ENCODE measurements around the gene TMEM200A. TPM values are rescaled to one million over a fixed set of nuclear protein-coding genes. Genes with fewer than 3 reads are reported as not detected.

Gene TMEM200A
- total RNA-seq, 1 experiment from 2014 or later = 2.0 TPM

DNA sequence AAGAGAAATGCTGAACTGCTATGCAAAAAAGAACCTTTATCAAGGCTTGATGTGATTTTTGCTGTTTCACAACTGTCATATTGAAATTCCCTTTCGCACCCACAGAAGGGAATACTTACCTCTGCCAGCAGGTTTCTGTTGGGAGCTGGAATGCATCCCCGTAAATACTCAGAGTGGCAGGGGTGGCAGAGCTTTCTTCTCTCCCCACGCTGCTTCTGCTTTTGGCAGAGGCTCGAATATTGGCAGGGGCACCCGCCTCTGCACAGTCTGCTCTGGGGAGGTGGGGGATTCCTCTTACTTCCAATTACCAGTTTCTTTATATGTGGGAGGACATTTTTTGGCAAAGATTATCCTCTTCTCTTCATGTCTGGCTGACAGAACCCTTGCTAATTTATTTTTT lies 28.4 kb downstream of the TMEM200A start:
- ChIA-PET POLR2A (ENCODE audit: low non-redundant PET) (no interaction called here), CTCF (no interaction called here)
- Histone ChIP-seq H3K36me3 (ENCODE audit: insufficient read depth, low read length, poor library complexity, severe bottlenecking) (no peaks in the 10 kb centered on the region), H3K4me3 (ENCODE audit: low read depth, low read length, poor library complexity, severe bottlenecking) (no peak overlapping the region), H3K27ac (ENCODE audit: low read depth, low read length, poor library complexity, severe bottlenecking) (no peak overlapping the region), H3K9me3 (ENCODE audit: low read depth, low read length, poor library complexity, severe bottlenecking) (no peaks in the 10 kb centered on the region), H3K4me1 (ENCODE audit: insufficient read depth, low read length, poor library complexity, severe bottlenecking) (no peaks in the 10 kb centered on the region), H3K27me3 (replicated peaks; ENCODE audit: insufficient read depth, low read depth, low read length, poor library complexity) (no peaks in the 10 kb centered on the region)
- intact Hi-C loops (cut with micrococcal nuclease; ENCODE audit: unreplicated experiment) = no loop called here
- no peak for DNase-seq (ENCODE audit: low spot score)
- BruUV-seq (replicated peaks) = no TSS peak
- TF ChIP-seq, protein P1, sequence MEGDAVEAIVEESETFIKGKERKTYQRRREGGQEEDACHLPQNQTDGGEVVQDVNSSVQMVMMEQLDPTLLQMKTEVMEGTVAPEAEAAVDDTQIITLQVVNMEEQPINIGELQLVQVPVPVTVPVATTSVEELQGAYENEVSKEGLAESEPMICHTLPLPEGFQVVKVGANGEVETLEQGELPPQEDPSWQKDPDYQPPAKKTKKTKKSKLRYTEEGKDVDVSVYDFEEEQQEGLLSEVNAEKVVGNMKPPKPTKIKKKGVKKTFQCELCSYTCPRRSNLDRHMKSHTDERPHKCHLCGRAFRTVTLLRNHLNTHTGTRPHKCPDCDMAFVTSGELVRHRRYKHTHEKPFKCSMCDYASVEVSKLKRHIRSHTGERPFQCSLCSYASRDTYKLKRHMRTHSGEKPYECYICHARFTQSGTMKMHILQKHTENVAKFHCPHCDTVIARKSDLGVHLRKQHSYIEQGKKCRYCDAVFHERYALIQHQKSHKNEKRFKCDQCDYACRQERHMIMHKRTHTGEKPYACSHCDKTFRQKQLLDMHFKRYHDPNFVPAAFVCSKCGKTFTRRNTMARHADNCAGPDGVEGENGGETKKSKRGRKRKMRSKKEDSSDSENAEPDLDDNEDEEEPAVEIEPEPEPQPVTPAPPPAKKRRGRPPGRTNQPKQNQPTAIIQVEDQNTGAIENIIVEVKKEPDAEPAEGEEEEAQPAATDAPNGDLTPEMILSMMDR (conservative IDR thresholded peaks at IDR 0.05; ENCODE audit: low read depth, low read length) = no peak
- TF ChIP-seq EZH2 (IDR thresholded peaks at IDR 0.05; ENCODE audit: borderline replicate concordance, low read depth, low read length, poor library complexity, severe bottlenecking) = no peak

DNA sequence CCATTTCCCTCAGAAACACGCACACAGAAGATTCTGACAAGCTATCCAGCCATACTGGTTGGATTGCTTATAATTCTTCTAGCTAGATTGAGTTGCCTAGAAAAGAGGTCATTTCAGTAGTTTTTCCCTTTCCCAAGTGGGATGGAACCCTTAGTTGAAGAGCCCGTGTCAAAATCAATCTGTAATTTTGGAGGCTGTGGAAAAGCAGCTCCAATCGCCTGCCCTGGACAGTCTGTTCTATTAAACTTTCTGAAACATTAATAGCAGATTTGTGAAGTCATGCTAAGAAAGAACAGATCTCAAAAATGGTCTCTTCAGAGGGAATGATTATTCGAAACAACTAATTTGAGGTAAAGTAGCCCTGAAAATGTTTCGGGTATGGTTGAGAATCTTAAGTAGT lies 29.3 kb downstream of the TMEM200A start:
- ChIA-PET CTCF (no interaction called here), POLR2A (ENCODE audit: low non-redundant PET) (no interaction called here)
- no peak overlapping the region for H3K4me3 ChIP-seq (ENCODE audit: low read depth, low read length, poor library complexity, severe bottlenecking)
- intact Hi-C loops (cut with micrococcal nuclease; ENCODE audit: unreplicated experiment) = no loop called here
- no TSS peak for BruUV-seq (replicated peaks)
- H3K4me1 ChIP-seq (ENCODE audit: insufficient read depth, low read length, poor library complexity, severe bottlenecking) = no peaks in the 10 kb centered on the region
- no peaks in the 10 kb centered on the region for H3K27me3 ChIP-seq (replicated peaks; ENCODE audit: insufficient read depth, low read depth, low read length, poor library complexity)
- TF ChIP-seq EZH2 (IDR thresholded peaks at IDR 0.05; ENCODE audit: borderline replicate concordance, low read depth, low read length, poor library complexity, severe bottlenecking) = no peak
- TF ChIP-seq, protein P1 (conservative IDR thresholded peaks at IDR 0.05; ENCODE audit: low read depth, low read length) = no peak
- no peak overlapping the region for H3K27ac ChIP-seq (ENCODE audit: low read depth, low read length, poor library complexity, severe bottlenecking)
- no peaks in the 10 kb centered on the region for H3K9me3 ChIP-seq (ENCODE audit: low read depth, low read length, poor library complexity, severe bottlenecking)
- DNase-seq (ENCODE audit: low spot score) = no peak
- no peaks in the 10 kb centered on the region for H3K36me3 ChIP-seq (ENCODE audit: insufficient read depth, low read length, poor library complexity, severe bottlenecking)

DNA sequence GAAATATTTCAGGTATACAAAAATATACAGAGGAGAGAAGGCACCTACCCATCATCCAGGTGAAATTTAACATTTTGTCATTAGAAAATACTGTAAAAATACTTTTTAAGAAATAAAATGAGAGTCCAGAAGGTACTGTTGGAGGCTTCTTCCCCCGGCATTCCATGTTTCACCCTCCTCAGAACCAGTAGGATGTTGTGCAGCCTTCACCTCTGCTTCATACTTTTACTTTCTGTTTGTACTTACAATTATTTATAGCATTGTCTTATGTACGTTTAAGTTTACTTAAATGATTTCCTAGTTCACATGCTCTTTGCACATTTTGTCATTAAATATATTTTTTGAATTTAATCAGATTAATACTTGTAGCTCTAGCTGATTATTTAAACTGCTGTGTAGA lies 30.9 kb downstream of the TMEM200A start:
- intact Hi-C loops (cut with micrococcal nuclease; ENCODE audit: unreplicated experiment) = no loop called here
- TF ChIP-seq EZH2 (IDR thresholded peaks at IDR 0.05; ENCODE audit: borderline replicate concordance, low read depth, low read length, poor library complexity, severe bottlenecking) = no peak
- TF ChIP-seq, protein P1 (conservative IDR thresholded peaks at IDR 0.05; ENCODE audit: low read depth, low read length) = no peak
- CTCF ChIA-PET = no interaction called here
- Histone ChIP-seq H3K4me1 (ENCODE audit: insufficient read depth, low read length, poor library complexity, severe bottlenecking) (no peaks in the 10 kb centered on the region), H3K4me3 (ENCODE audit: low read depth, low read length, poor library complexity, severe bottlenecking) (no peak overlapping the region), H3K36me3 (ENCODE audit: insufficient read depth, low read length, poor library complexity, severe bottlenecking) (no peaks in the 10 kb centered on the region), H3K9me3 (ENCODE audit: low read depth, low read length, poor library complexity, severe bottlenecking) (no peaks in the 10 kb centered on the region), H3K27ac (ENCODE audit: low read depth, low read length, poor library complexity, severe bottlenecking) (no peak overlapping the region), H3K27me3 (replicated peaks; ENCODE audit: insufficient read depth, low read depth, low read length, poor library complexity) (no peaks in the 10 kb centered on the region)
- POLR2A ChIA-PET (ENCODE audit: low non-redundant PET) = interaction anchor here (0.6 kb wide), 1 partner anchor 104 kb away, joined by 11 read pairs; no protein-coding TSS in a partner anchor
- DNase-seq (ENCODE audit: low spot score) = no peak
- BruUV-seq (replicated peaks) = no TSS peak
